ENCODE data around the gene PCDH15. TPM values are rescaled to one million over a fixed set of nuclear protein-coding genes. Genes with fewer than 3 reads are reported as not detected.

The PCDH15 gene
- total RNA-seq, 1 donor from 2014 or later = 0.25 TPM

- H3K27me3 ChIP-seq = no peaks in the 10 kb centered on the region
- no peaks in the 10 kb centered on the region for H3K9me3 ChIP-seq
- DNase-seq (ENCODE audit: extremely low spot score in 2 of 2) = no peak
- no peak for TF ChIP-seq POLR2A (IDR thresholded peaks at IDR 0.05)
- no peak for TF ChIP-seq POLR2AphosphoS5 (IDR thresholded peaks at IDR 0.05; ENCODE audit: insufficient read depth in 1 of 2, low read depth in 1 of 2)
- TF ChIP-seq CTCF (IDR thresholded peaks at IDR 0.05) = no peak
- intact Hi-C loops (cut with DNase I) = no loop called here
- H3K36me3 ChIP-seq = no peaks in the 10 kb centered on the region
- no peaks in the 10 kb centered on the region for H3K4me1 ChIP-seq
- no peak overlapping the region for H3K27ac ChIP-seq
- H3K4me3 ChIP-seq = no peak overlapping the region
Observed at GRCh38 chr10:53786236-53786900, 1014.7 kb downstream of the PCDH15 start.

DNA sequence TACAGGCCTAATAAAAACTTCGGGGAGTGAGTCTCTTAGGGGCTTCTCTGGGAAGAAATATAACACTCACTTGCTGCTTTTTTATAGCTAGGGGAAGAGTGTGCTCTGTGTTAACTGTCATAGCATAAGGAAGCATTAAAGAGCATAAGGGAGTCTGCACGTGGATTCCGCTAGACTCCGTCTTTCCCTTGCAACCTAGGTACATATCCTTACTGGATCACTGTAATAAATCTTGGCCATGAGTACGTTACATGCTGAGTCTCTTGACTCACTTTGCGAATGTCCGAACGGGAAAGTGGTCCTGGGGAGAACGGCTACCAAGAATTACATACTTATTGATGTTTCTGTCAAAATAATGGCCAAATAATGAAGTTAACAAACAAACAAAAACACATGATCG, 1029.3 kb downstream of the PCDH15 start:
- H3K36me3 ChIP-seq = no peaks in the 10 kb centered on the region
- no peaks in the 10 kb centered on the region for H3K9me3 ChIP-seq
- TF ChIP-seq POLR2AphosphoS5 (IDR thresholded peaks at IDR 0.05; ENCODE audit: insufficient read depth in 1 of 2, low read depth in 1 of 2) (no peak), POLR2A (IDR thresholded peaks at IDR 0.05) (no peak), CTCF (IDR thresholded peaks at IDR 0.05) (no peak)
- DNase-seq (ENCODE audit: extremely low spot score in 2 of 2) = no peak
- H3K4me3 ChIP-seq = no peak overlapping the region
- no peak overlapping the region for H3K27ac ChIP-seq
- no peaks in the 10 kb centered on the region for H3K27me3 ChIP-seq
- no peaks in the 10 kb centered on the region for H3K4me1 ChIP-seq
- intact Hi-C loops (cut with DNase I) = no loop called here

GRCh38 chr10:53770903-53771302, 1030.1 kb downstream of the PCDH15 start:
- intact Hi-C loops (cut with DNase I) = no loop called here
- DNase-seq (ENCODE audit: extremely low spot score in 2 of 2) = no peak
- H3K27me3 ChIP-seq = no peaks in the 10 kb centered on the region
- TF ChIP-seq POLR2A (IDR thresholded peaks at IDR 0.05) (no peak), POLR2AphosphoS5 (IDR thresholded peaks at IDR 0.05; ENCODE audit: insufficient read depth in 1 of 2, low read depth in 1 of 2) (no peak), CTCF (IDR thresholded peaks at IDR 0.05) (no peak)
- H3K27ac ChIP-seq = no peak overlapping the region
- H3K36me3 ChIP-seq = no peaks in the 10 kb centered on the region
- H3K4me3 ChIP-seq = no peak overlapping the region
- no peaks in the 10 kb centered on the region for H3K9me3 ChIP-seq
- no peaks in the 10 kb centered on the region for H3K4me1 ChIP-seq

DNA sequence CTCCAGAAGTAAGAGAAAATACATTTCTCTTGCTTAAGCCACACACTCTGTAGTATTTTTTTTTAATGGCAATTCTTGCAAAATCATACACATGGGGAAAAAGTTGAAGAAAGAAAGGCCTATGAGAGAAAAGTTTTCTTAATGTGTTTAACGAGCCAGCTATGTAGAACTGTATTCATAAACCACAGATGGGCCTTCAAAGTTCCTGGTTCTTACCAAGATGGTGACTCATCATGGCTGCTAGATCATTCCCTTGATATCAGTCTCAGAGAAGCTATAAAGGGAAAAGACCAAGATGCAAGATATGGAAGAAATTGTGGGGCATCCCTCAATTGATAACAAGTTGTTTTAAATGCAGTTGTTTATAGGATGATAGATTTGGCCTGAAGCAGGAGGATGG, 1035.7 kb downstream of the PCDH15 start:
- Histone ChIP-seq H3K4me1 (no peaks in the 10 kb centered on the region), H3K9me3 (no peaks in the 10 kb centered on the region), H3K36me3 (no peaks in the 10 kb centered on the region), H3K27me3 (no peaks in the 10 kb centered on the region), H3K27ac (no peak overlapping the region), H3K4me3 (no peak overlapping the region)
- DNase-seq (ENCODE audit: extremely low spot score in 2 of 2) = no peak
- intact Hi-C loops (cut with DNase I) = no loop called here
- TF ChIP-seq POLR2A (IDR thresholded peaks at IDR 0.05) = no peak
- no peak for TF ChIP-seq CTCF (IDR thresholded peaks at IDR 0.05)
- no peak for TF ChIP-seq POLR2AphosphoS5 (IDR thresholded peaks at IDR 0.05; ENCODE audit: insufficient read depth in 1 of 2, low read depth in 1 of 2)

DNA sequence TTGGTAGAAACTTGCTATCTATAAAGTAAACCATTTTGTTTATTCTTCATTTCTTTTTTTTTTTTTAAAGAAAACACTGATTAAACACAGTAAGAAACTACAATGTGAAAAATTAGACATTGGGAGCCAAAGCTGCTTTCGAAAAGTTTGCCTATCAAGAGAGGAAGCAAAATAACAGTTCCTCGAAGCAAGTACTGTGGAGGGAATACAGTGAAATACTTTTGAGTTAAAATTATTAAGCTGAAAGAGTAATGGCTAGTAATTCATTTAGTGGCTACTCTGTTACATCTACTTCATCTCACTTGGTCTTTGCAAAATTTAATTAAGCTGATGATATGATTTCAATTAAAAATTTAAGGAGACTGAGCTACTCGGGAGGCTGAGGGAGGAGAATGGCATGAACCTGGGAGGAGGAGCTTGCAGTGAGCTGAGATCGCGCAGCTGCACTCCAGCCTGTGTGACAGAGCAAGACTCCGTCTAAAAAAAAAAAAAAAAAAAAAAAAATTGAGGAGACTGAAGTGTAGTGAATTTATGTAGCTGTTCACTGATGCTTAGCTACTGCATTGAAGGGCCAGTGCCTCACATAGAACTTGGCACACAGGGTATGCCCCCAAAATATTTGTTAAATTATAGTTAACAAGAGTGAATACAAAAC, 1046.3 kb downstream of the PCDH15 start:
- intact Hi-C loops (cut with DNase I) = no loop called here
- Histone ChIP-seq H3K9me3 (no peaks in the 10 kb centered on the region), H3K4me3 (no peak overlapping the region), H3K27me3 (no peaks in the 10 kb centered on the region), H3K27ac (no peak overlapping the region), H3K4me1 (no peaks in the 10 kb centered on the region), H3K36me3 (no peaks in the 10 kb centered on the region)
- TF ChIP-seq CTCF (IDR thresholded peaks at IDR 0.05) (no peak), POLR2A (IDR thresholded peaks at IDR 0.05) (no peak), POLR2AphosphoS5 (IDR thresholded peaks at IDR 0.05; ENCODE audit: insufficient read depth in 1 of 2, low read depth in 1 of 2) (no peak)
- no peak for DNase-seq (ENCODE audit: extremely low spot score in 2 of 2)
